ENCODE data around the gene HSD3B7.

Gene HSD3B7

DNA sequence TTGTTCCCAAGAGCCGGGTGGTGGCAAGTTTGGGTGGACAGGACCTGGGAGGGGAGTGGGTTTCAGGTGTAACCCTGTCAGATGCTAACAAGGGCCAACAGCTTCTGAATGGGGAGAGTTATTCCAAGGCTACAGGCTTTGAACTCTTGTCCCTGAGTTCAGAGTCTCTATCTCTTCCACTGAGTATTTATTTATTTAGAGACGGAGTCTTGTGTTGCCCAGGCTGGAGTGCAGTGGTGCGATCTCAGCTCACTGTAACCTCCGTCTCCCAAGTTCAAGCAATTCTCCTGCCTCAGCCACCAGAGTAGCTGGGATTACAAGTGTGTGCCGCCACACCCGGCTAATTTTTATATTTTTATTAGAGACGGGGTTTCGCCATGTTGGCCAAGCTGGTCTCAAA is 30.0 kb upstream of the HSD3B7 start:
- Histone ChIP-seq H3K27me3 (replicated peaks; ENCODE audit: insufficient read depth, low read length) (no peaks in the 10 kb centered on the region), H3K9me3 (replicated peaks; ENCODE audit: insufficient read depth, low read length) (no peaks in the 10 kb centered on the region), H3K4me3 (ENCODE audit: low read length) (no peak overlapping the region), H3K36me3 (replicated peaks; ENCODE audit: insufficient read depth, low read length) (0 out of 2 replicates have a peak, but pooled peaks cover 5% of the 10 kb centered on the region), H4K20me1 (ENCODE audit: insufficient read depth, low read length) (no peaks in the 10 kb centered on the region; the same call in 1 of the 2 replicates), H3K79me2 (ENCODE audit: low read length) (peaks cover 22% of the 10 kb centered on the region), H3K4me1 (ENCODE audit: low read length) (peaks cover 24% of the 10 kb centered on the region), H3K9ac (ENCODE audit: low read length) (no peak overlapping the region), H3K27ac (ENCODE audit: low read length) (no peak overlapping the region), H2AFZ (ENCODE audit: low read length) (no peak overlapping the region), H3K4me2 (ENCODE audit: low read depth, low read length) (no peak overlapping the region), H3F3A (ENCODE audit: insufficient read depth, low read length) (peaks cover 23% of the 10 kb centered on the region), H3K9me2 (replicated peaks; ENCODE audit: insufficient read depth, low read length) (no peaks in the 10 kb centered on the region)
- no peak for TF ChIP-seq EZH2 (optimal IDR thresholded peaks at IDR 0.05; ENCODE audit: low read depth, low read length)
- TF ChIP-seq EZH2phosphoT487 (IDR thresholded peaks at IDR 0.05; ENCODE audit: low read length): no peak
- TF ChIP-seq CTCF (IDR thresholded peaks at IDR 0.05; ENCODE audit: low read length): no peak
- DNase-seq: no peak

DNA sequence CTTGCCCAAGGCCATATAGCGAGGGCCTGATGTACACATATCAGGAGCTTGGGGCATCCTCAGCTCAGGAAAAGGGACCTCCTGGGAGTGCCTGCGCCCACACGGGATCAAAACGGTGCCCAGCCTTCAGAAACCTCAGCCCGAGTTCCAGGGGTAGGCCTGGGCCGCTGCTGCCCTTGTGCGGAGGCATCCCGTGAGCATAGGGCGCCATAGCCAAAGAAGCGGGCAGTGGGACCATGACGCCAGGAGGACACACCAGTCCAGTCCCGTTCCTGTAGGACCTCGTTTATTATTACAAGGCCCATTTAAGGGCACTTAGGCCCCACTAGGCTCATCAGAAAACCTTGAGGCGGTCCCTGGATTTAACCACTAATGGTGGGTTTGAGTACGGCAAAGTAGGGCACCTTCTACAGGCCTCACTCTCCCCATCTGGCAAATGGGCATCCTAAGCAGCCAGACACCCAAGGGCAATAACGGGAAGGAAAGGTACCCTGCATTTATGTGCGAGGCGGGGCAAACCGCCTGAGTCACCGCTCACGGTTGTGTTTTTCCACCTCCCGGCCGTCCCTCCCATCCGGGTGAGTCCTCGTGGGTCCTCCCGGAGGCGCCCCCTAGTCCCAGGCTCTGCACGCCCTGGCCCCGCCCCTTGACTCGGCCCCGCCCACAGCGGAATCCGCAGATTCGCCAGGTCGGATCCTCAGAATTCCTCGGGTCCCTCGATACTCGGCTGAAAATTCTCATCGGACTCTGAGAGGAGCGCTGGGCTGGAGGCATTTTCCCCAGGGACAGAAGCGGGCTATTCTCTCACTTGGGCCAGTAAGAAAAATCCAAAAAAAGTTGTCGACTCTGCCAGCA is 28.2 kb upstream of the HSD3B7 start:
- peaks cover 18% of the 10 kb centered on the region for H3F3A ChIP-seq (ENCODE audit: insufficient read depth, low read length)
- H3K4me3 ChIP-seq (ENCODE audit: low read length): peak overlapping the region; percentile 88
- H3K9ac ChIP-seq (ENCODE audit: low read length): peak overlapping the region; percentile 100
- peak; percentile 71 for DNase-seq
- no peaks in the 10 kb centered on the region for H3K27me3 ChIP-seq (replicated peaks; ENCODE audit: insufficient read depth, low read length)
- H2AFZ ChIP-seq (ENCODE audit: low read length): peak overlapping the region; percentile 100
- no peaks in the 10 kb centered on the region for H3K9me2 ChIP-seq (replicated peaks; ENCODE audit: insufficient read depth, low read length)
- H3K4me2 ChIP-seq (ENCODE audit: low read depth, low read length): peak overlapping the region; percentile 91
- peak; percentile 34 for TF ChIP-seq CTCF (IDR thresholded peaks at IDR 0.05; ENCODE audit: low read length)
- no peak for TF ChIP-seq EZH2phosphoT487 (IDR thresholded peaks at IDR 0.05; ENCODE audit: low read length)
- no peaks in the 10 kb centered on the region; the same call in 1 of the 2 replicates for H4K20me1 ChIP-seq (ENCODE audit: insufficient read depth, low read length)
- H3K79me2 ChIP-seq (ENCODE audit: low read length): peaks cover 30% of the 10 kb centered on the region
- peaks cover 14% of the 10 kb centered on the region for H3K36me3 ChIP-seq (replicated peaks; ENCODE audit: insufficient read depth, low read length)
- peak overlapping the region; percentile 96 for H3K27ac ChIP-seq (ENCODE audit: low read length)
- H3K4me1 ChIP-seq (ENCODE audit: low read length): peaks cover 16% of the 10 kb centered on the region
- H3K9me3 ChIP-seq (replicated peaks; ENCODE audit: insufficient read depth, low read length): no peaks in the 10 kb centered on the region

GRCh38 chr16:30957456-30958174 is 27.4 kb upstream of the HSD3B7 start, which contains the start of gene SETD1A:
Gene SETD1A, plus strand, starts transcription at chr16:30957754. Its CDS starts 978 bp downstream, at chr16:30958732.
- H3K27ac ChIP-seq (ENCODE audit: low read length): peak within 1 kb of the TSS; percentile 96
- TF ChIP-seq EZH2 (optimal IDR thresholded peaks at IDR 0.05; ENCODE audit: low read depth, low read length) (no peak), EZH2phosphoT487 (IDR thresholded peaks at IDR 0.05; ENCODE audit: low read length) (no peak), CTCF (IDR thresholded peaks at IDR 0.05; ENCODE audit: low read length) (no peak)
- H3K9me3 ChIP-seq (replicated peaks; ENCODE audit: insufficient read depth, low read length): no peaks in the 10 kb centered on the region
- H3K9me2 ChIP-seq (replicated peaks; ENCODE audit: insufficient read depth, low read length): no peaks in the 10 kb centered on the region
- H3K9ac ChIP-seq (ENCODE audit: low read length): peak within 1 kb of the TSS; percentile 100
- peak within 1 kb of the TSS; percentile 91 for H3K4me2 ChIP-seq (ENCODE audit: low read depth, low read length)
- peaks cover 16% of the 10 kb centered on the region for H3K4me1 ChIP-seq (ENCODE audit: low read length)
- peaks cover 14% of the 10 kb centered on the region for H3K36me3 ChIP-seq (replicated peaks; ENCODE audit: insufficient read depth, low read length)
- H2AFZ ChIP-seq (ENCODE audit: low read length): peak within 1 kb of the TSS; percentile 100
- no peaks in the 10 kb centered on the region for H3K27me3 ChIP-seq (replicated peaks; ENCODE audit: insufficient read depth, low read length)
- H3F3A ChIP-seq (ENCODE audit: insufficient read depth, low read length): peaks cover 18% of the 10 kb centered on the region
- H4K20me1 ChIP-seq (ENCODE audit: insufficient read depth, low read length): no peaks in the 10 kb centered on the region; the same call in 1 of the 2 replicates
- H3K79me2 ChIP-seq (ENCODE audit: low read length): peaks cover 30% of the 10 kb centered on the region
- H3K4me3 ChIP-seq (ENCODE audit: low read length): peak within 1 kb of the TSS; percentile 88
- DNase-seq: peak; percentile 96

Measured in MM.1S (cell line).